MG63 (cell line): Measurements from ENCODE around the gene NEURL1. TPM values are rescaled to one million over a fixed set of nuclear protein-coding genes. Genes with fewer than 3 reads are reported as not detected.
"Not testable (repeated sequence)": the region's sequence is repeated elsewhere in the genome, so short reads cannot be mapped to it uniquely, and the experiment has no call there.

Experiments used
- DNase-seq: peaks from one replicate; pipeline ENCODE4 v3.0.0-alpha.2; 2020
- H3K27me3 ChIP-seq: fragments of 250-450 bp; sonication (Bioruptor Pico); 2 replicates; pipeline ENCODE4 v1.5.1; 2020; ENCODE audit warnings: mild to moderate bottlenecking, moderate library complexity
- H3K36me3 ChIP-seq: fragments of 250-450 bp; sonication (Bioruptor Pico); 2 replicates; pipeline ENCODE4 v1.5.1; 2020; ENCODE audit warnings: mild to moderate bottlenecking, moderate library complexity
- H3K4me3 ChIP-seq: fragments of 250-450 bp; sonication (Bioruptor Pico); 2 replicates; pipeline ENCODE4 v1.5.1; 2020; ENCODE audit warnings: mild to moderate bottlenecking, moderate library complexity
- H3K9me3 ChIP-seq: fragments of 250-450 bp; sonication (Bioruptor Pico); 2 replicates; pipeline ENCODE4 v1.5.1; 2020; ENCODE audit warnings: mild to moderate bottlenecking, moderate library complexity
- total RNA-seq: library from RNA; depleted of rRNA; stranded (reverse); fragments of >200 nt; shearing (Covaris generic); gene quantifications from 2 replicates; pipeline ENCODE4 v1.2.3, GENCODE V29; 2014; ENCODE audit warnings: low replicate concordance

The NEURL1 gene
- total RNA-seq, 1 experiment from 2014 or later = not detected

GRCh38 chr10:103479135-103479534, 14.4 kb upstream of the NEURL1 start, which contains the start of gene CALHM3:
Gene CALHM3, minus strand, starts transcription at chr10:103479240. Its CDS starts 208 bp downstream, at chr10:103479032.
- Histone ChIP-seq H3K36me3 (no peaks in the 10 kb centered on the region), H3K9me3 (no peaks in the 10 kb centered on the region), H3K4me3 (no peak within 1 kb of the TSS), H3K27me3 (no peaks in the 10 kb centered on the region)
- DNase-seq = peak; percentile 42

- Histone ChIP-seq H3K27me3 (no peaks in the 10 kb centered on the region), H3K9me3 (no peaks in the 10 kb centered on the region), H3K36me3 (no peaks in the 10 kb centered on the region), H3K4me3 (no peak overlapping the region)
- DNase-seq = peak; percentile 52
Observed at GRCh38 chr10:103480521-103480920, 13.0 kb upstream of the NEURL1 start.

GRCh38 chr10:103481974-103482531, 11.5 kb upstream of the NEURL1 start:
- Histone ChIP-seq H3K36me3 (no peaks in the 10 kb centered on the region), H3K4me3 (no peak overlapping the region), H3K9me3 (no peaks in the 10 kb centered on the region), H3K27me3 (no peaks in the 10 kb centered on the region)
- DNase-seq = no peak

- not testable (repeated sequence) for H3K36me3 ChIP-seq, DNase-seq, H3K9me3 ChIP-seq, H3K27me3 ChIP-seq, H3K4me3 ChIP-seq
Observed at GRCh38 chr10:103486635-103487409, 6.7 kb upstream of the NEURL1 start.

GRCh38 chr10:103487410-103487708, 6.1 kb upstream of the NEURL1 start:
- no peak overlapping the region for H3K4me3 ChIP-seq
- no peak for DNase-seq
- H3K36me3 ChIP-seq = no peaks in the 10 kb centered on the region
- H3K27me3 ChIP-seq = no peaks in the 10 kb centered on the region
- H3K9me3 ChIP-seq = no peaks in the 10 kb centered on the region

GRCh38 chr10:103490986-103491314, 2.6 kb upstream of the NEURL1 start:
- no peaks in the 10 kb centered on the region for H3K9me3 ChIP-seq
- no peaks in the 10 kb centered on the region for H3K36me3 ChIP-seq
- H3K4me3 ChIP-seq = no peak overlapping the region
- DNase-seq = no peak
- H3K27me3 ChIP-seq = peaks cover 15% of the 10 kb centered on the region

- no peaks in the 10 kb centered on the region for H3K36me3 ChIP-seq
- no peak overlapping the region for H3K4me3 ChIP-seq
- H3K9me3 ChIP-seq = no peaks in the 10 kb centered on the region
- DNase-seq = peak; percentile 55
- H3K27me3 ChIP-seq = peaks cover 20% of the 10 kb centered on the region
Observed at GRCh38 chr10:103491729-103492364, 1.7 kb upstream of the NEURL1 start.

- peaks cover 24% of the 10 kb centered on the region for H3K27me3 ChIP-seq
- no peaks in the 10 kb centered on the region for H3K36me3 ChIP-seq
- no peaks in the 10 kb centered on the region for H3K9me3 ChIP-seq
- H3K4me3 ChIP-seq = no peak overlapping the region
- DNase-seq = no peak
Observed at GRCh38 chr10:103492655-103493261, 747 bp upstream of the NEURL1 start.

GRCh38 chr10:103493916-103494877, 692 bp downstream of the NEURL1 start:
- no peaks in the 10 kb centered on the region for H3K9me3 ChIP-seq
- peak overlapping the region; percentile 22; the same call in 1 of the 2 replicates for H3K4me3 ChIP-seq
- H3K27me3 ChIP-seq = peaks cover 29% of the 10 kb centered on the region
- peak; percentile 26 for DNase-seq
- no peaks in the 10 kb centered on the region for H3K36me3 ChIP-seq

GRCh38 chr10:103495321-103495720, 1.8 kb downstream of the NEURL1 start:
- H3K27me3 ChIP-seq = peaks cover 32% of the 10 kb centered on the region
- no peaks in the 10 kb centered on the region for H3K36me3 ChIP-seq
- no peak overlapping the region for H3K4me3 ChIP-seq
- H3K9me3 ChIP-seq = no peaks in the 10 kb centered on the region
- DNase-seq = no peak

- H3K36me3 ChIP-seq = no peaks in the 10 kb centered on the region
- no peak for DNase-seq
- peaks cover 32% of the 10 kb centered on the region for H3K27me3 ChIP-seq
- no peak overlapping the region for H3K4me3 ChIP-seq
- no peaks in the 10 kb centered on the region for H3K9me3 ChIP-seq
Observed at GRCh38 chr10:103497161-103497915, 3.8 kb downstream of the NEURL1 start.

- Histone ChIP-seq H3K4me3 (no peak overlapping the region), H3K27me3 (peaks cover 29% of the 10 kb centered on the region), H3K9me3 (no peaks in the 10 kb centered on the region), H3K36me3 (no peaks in the 10 kb centered on the region)
- no peak for DNase-seq
Observed at GRCh38 chr10:103498936-103499638, 5.6 kb downstream of the NEURL1 start.

GRCh38 chr10:103499881-103500280, 6.4 kb downstream of the NEURL1 start:
- peaks cover 21% of the 10 kb centered on the region for H3K27me3 ChIP-seq
- DNase-seq = no peak

GRCh38 chr10:103500481-103500880, 7.0 kb downstream of the NEURL1 start:
- no peak for DNase-seq
- Histone ChIP-seq H3K27me3 (peaks cover 17% of the 10 kb centered on the region), H3K4me3 (no peak overlapping the region), H3K9me3 (no peaks in the 10 kb centered on the region), H3K36me3 (no peaks in the 10 kb centered on the region)

More at GRCh38 chr10:103499881-103500280, 6.4 kb downstream of the NEURL1 start:
- Histone ChIP-seq H3K9me3 (no peaks in the 10 kb centered on the region), H3K36me3 (no peaks in the 10 kb centered on the region), H3K4me3 (no peak overlapping the region)

GRCh38 chr10:103501186-103501585, 7.7 kb downstream of the NEURL1 start:
- H3K27me3 ChIP-seq = peaks cover 17% of the 10 kb centered on the region

More at GRCh38 chr10:103501186-103501585, 7.7 kb downstream of the NEURL1 start:
- H3K36me3 ChIP-seq = no peaks in the 10 kb centered on the region
- no peak for DNase-seq
- no peaks in the 10 kb centered on the region for H3K9me3 ChIP-seq
- H3K4me3 ChIP-seq = no peak overlapping the region
